ENCODE results near the gene MIB1.
"Not testable (repeated sequence)": the region's sequence is repeated elsewhere in the genome, so short reads cannot be mapped to it uniquely, and the experiment has no call there.

MIB1 gene

GRCh38 chr18:21740538-21741311 lies at the start of gene MIB1:
Gene MIB1 (plus strand): TSS chr18:21740792. CDS start chr18:21741584, 792 bp downstream.
- peak; percentile 95 for DNase-seq

GRCh38 chr18:21693322-21693721 lies 47.3 kb upstream of the MIB1 start:
- DNase-seq = no peak

- DNase-seq = no peak
These were observed 40.0 kb upstream of the MIB1 start for GRCh38 chr18:21700528-21701075.

- peak; percentile 21 for DNase-seq
These were observed 39.0 kb upstream of the MIB1 start for GRCh38 chr18:21701621-21702020.

GRCh38 chr18:21702602-21703001 lies 38.0 kb upstream of the MIB1 start:
- DNase-seq = no peak

GRCh38 chr18:21703241-21703820 lies 37.3 kb upstream of the MIB1 start:
- DNase-seq = peak; percentile 39

- DNase-seq = peak; percentile 78
These were observed 35.8 kb upstream of the MIB1 start, which contains the start of gene ABHD3 for GRCh38 chr18:21704603-21705364. Gene ABHD3 (minus strand): TSS chr18:21704774. CDS start chr18:21704665, 109 bp downstream.

- no peak for DNase-seq
These were observed 34.2 kb upstream of the MIB1 start for GRCh38 chr18:21706386-21706865.

- not testable (repeated sequence) for DNase-seq
These were observed 33.5 kb upstream of the MIB1 start for GRCh38 chr18:21707130-21707529.

GRCh38 chr18:21714474-21714873 lies 26.1 kb upstream of the MIB1 start:
- DNase-seq = no peak

GRCh38 chr18:21722687-21723086 lies 17.9 kb upstream of the MIB1 start:
- DNase-seq = no peak

- DNase-seq = no peak
These were observed 15.4 kb upstream of the MIB1 start for GRCh38 chr18:21725201-21725600.

- DNase-seq = no peak
These were observed 12.9 kb upstream of the MIB1 start for GRCh38 chr18:21727702-21728101.

GRCh38 chr18:21733011-21733410 lies 7.6 kb upstream of the MIB1 start:
- no peak for DNase-seq

GRCh38 chr18:21735452-21736015 lies 5.1 kb upstream of the MIB1 start:
- no peak for DNase-seq

- not testable (repeated sequence) for DNase-seq
These were observed 3.7 kb upstream of the MIB1 start for GRCh38 chr18:21736926-21737325.

GRCh38 chr18:21739604-21740537 lies 721 bp upstream of the MIB1 start:
- no peak for DNase-seq

- DNase-seq = no peak
These were observed 645 bp downstream of the MIB1 start for GRCh38 chr18:21741312-21741561.

- peak; percentile 46 for DNase-seq
These were observed 1.1 kb downstream of the MIB1 start for GRCh38 chr18:21741562-21742314.

- peak; percentile 46 for DNase-seq
These were observed 1.7 kb downstream of the MIB1 start for GRCh38 chr18:21742315-21742687.

- no peak for DNase-seq
These were observed 2.7 kb downstream of the MIB1 start for GRCh38 chr18:21743166-21743832.

Data from DMS79 treated with DMSO at 0.1 percent for 48 hours (cell line).